GM12878 (cell line): ENCODE results near the gene VPS26B.

Experiments used
- CBX3 ChIP-seq: fragments of 200-600 bp; sonication (generic); IDR thresholded peaks from 2 replicates; pipeline ENCODE4 v1.6.1; 2016; ENCODE audit warnings: low read depth, borderline replicate concordance
- EGR1 ChIP-seq, 2 experiments: IDR thresholded peaks; 1 replicate in 1 of 2; 2 replicates in 1 of 2; pipeline ENCODE4 v1.6.1; 2011 to 2012; ENCODE audit warnings: low read depth in 2 of 2, low read length in 2 of 2, borderline replicate concordance in 1 of 2, mild to moderate bottlenecking in 1 of 2, moderate library complexity in 1 of 2
- FOXK2 ChIP-seq: fragments of 450-650 bp; IDR thresholded peaks from 2 replicates; pipeline ENCODE4 v1.6.1; 2017; ENCODE audit warnings: mild to moderate bottlenecking, moderate library complexity
- GABPA ChIP-seq: IDR thresholded peaks from 2 replicates; pipeline ENCODE4 v1.6.1; 2014; ENCODE audit warnings: antibody characterized with exemption, low read depth, mild to moderate bottlenecking, inconsistent platforms
- JUNB ChIP-seq: IDR thresholded peaks from 2 replicates; pipeline ENCODE4 v1.6.1; 2016; ENCODE audit warnings: antibody characterized with exemption, mild to moderate bottlenecking
- JUND ChIP-seq: IDR thresholded peaks from 2 replicates; pipeline ENCODE4 v1.6.1; 2012; ENCODE audit warnings: low read depth, mild to moderate bottlenecking, low read length, improper control_type of control experiment, moderate library complexity
- LARP7 ChIP-seq: fragments of 450-650 bp; IDR thresholded peaks from 2 replicates; pipeline ENCODE4 v1.6.1; 2017; ENCODE audit warnings: mild to moderate bottlenecking
- POLR2A ChIP-seq: IDR thresholded peaks from 2 replicates; pipeline ENCODE4 v1.6.1; 2011; ENCODE audit warnings: low read depth, mild to moderate bottlenecking, low read length
- POLR2AphosphoS2 ChIP-seq: IDR thresholded peaks from 2 replicates; pipeline ENCODE4 v1.6.1; 2011; ENCODE audit warnings: low read depth, mild to moderate bottlenecking, low read length, improper control_type of control experiment, moderate library complexity
- RFX5 ChIP-seq: IDR thresholded peaks from 2 replicates; pipeline ENCODE4 v1.6.1; 2011; ENCODE audit warnings: low read depth, low read length, improper control_type of control experiment
- SUZ12 ChIP-seq: fragments of 200-600 bp; sonication (generic); IDR thresholded peaks from one replicate; pipeline ENCODE4 v1.6.1; 2018; ENCODE audit warnings: antibody characterized with exemption, mild to moderate bottlenecking; ENCODE audit not compliant: unreplicated experiment
- ZNF274 ChIP-seq: IDR thresholded peaks from one replicate; pipeline ENCODE4 v1.8.0; 2011; ENCODE audit not compliant: insufficient read length, insufficient read depth
- TF ChIP-seq, protein P1 (sequence below), 3 experiments: IDR thresholded peaks in 2 of 3; conservative IDR thresholded peaks in 1 of 3; 2 replicates each; pipeline ENCODE4 v1.5.1; 2011; ENCODE audit warnings: low read depth in 3 of 3, low read length in 3 of 3, mild to moderate bottlenecking in 3 of 3, control low read depth in 2 of 3, moderate library complexity in 2 of 3, inconsistent platforms in 1 of 3, mixed read lengths in 1 of 3; ENCODE audit not compliant: control insufficient read depth in 2 of 3, insufficient read depth in 1 of 3; ENCODE audit errors: extremely low read depth in 1 of 3
- TF ChIP-seq, protein P2 (sequence below): IDR thresholded peaks from 2 replicates; pipeline ENCODE4 v1.6.1; 2012; ENCODE audit warnings: low read depth, low read length, improper control_type of control experiment

DNA sequence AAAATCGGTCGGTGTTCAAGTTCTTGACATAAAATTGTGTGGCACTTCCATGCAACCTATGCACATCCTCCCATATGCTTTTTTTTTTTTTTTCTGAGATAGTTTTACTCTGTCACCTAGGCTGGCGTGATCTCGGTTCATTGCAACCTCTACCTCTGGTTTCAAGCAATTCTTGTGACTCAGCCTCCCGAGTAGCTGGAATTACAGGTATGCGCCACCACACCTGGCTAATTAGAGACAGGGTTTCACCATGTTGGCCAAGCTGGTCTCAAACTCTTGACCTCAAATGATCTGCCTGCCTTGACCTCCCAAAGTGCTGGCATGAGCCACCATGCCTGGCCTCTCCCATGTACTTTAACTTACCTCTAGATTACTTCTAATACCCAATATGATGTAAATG, 66.7 kb downstream of the VPS26B start:
- TF ChIP-seq RFX5 (no peak), FOXK2 (no peak), POLR2A (no peak), EGR1 (IDR thresholded peaks at IDR 0.05; ENCODE audit: borderline replicate concordance in 1 of 2, low read depth in 2 of 2, low read length in 2 of 2) (no peak), JUNB (no peak), JUND (no peak), ZNF274 (no peak), POLR2AphosphoS2 (no peak), SUZ12 (no peak), GABPA (no peak), LARP7 (no peak), CBX3 (no peak)
- TF ChIP-seq, protein P1, sequence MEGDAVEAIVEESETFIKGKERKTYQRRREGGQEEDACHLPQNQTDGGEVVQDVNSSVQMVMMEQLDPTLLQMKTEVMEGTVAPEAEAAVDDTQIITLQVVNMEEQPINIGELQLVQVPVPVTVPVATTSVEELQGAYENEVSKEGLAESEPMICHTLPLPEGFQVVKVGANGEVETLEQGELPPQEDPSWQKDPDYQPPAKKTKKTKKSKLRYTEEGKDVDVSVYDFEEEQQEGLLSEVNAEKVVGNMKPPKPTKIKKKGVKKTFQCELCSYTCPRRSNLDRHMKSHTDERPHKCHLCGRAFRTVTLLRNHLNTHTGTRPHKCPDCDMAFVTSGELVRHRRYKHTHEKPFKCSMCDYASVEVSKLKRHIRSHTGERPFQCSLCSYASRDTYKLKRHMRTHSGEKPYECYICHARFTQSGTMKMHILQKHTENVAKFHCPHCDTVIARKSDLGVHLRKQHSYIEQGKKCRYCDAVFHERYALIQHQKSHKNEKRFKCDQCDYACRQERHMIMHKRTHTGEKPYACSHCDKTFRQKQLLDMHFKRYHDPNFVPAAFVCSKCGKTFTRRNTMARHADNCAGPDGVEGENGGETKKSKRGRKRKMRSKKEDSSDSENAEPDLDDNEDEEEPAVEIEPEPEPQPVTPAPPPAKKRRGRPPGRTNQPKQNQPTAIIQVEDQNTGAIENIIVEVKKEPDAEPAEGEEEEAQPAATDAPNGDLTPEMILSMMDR (IDR thresholded peaks at IDR 0.05 in 2 of 3, conservative IDR thresholded peaks at IDR 0.05 in 1 of 3; ENCODE audit: control insufficient read depth in 2 of 3, extremely low read depth in 1 of 3, insufficient read depth in 1 of 3, low read depth in 3 of 3, low read length in 3 of 3): no peak
- TF ChIP-seq, protein P2, sequence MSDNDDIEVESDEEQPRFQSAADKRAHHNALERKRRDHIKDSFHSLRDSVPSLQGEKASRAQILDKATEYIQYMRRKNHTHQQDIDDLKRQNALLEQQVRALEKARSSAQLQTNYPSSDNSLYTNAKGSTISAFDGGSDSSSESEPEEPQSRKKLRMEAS: no peak
